ENCODE results near the gene ATOSA. TPM values are rescaled to one million over a fixed set of nuclear protein-coding genes. Genes with fewer than 3 reads are reported as not detected.

The ATOSA gene
- total RNA-seq, 1 experiment from 2014 or later, result 5.8 TPM

GRCh38 chr15:52661909-52662308 is 17.3 kb downstream of the ATOSA start:
- H3K9me3 Mint-ChIP-seq, result no peaks in the 10 kb centered on the region
- Histone ChIP-seq H3K9ac (ENCODE audit: extremely low read depth, insufficient read length, low read length) (no peak overlapping the region), H2BK120ac (ENCODE audit: low read depth, low read length, poor library complexity, severe bottlenecking) (no peak overlapping the region), H3K23me2 (ENCODE audit: insufficient read length, low read depth, low read length, poor library complexity, severe bottlenecking) (no peaks in the 10 kb centered on the region), H3T11ph (ENCODE audit: low read length) (no peak overlapping the region), H2BK12ac (ENCODE audit: insufficient read length, low read depth, low read length) (no peak overlapping the region), H3K9me3 (ENCODE audit: control insufficient read depth, low read depth, low read length) (no peaks in the 10 kb centered on the region), H3K4ac (ENCODE audit: low read depth, low read length) (no peak overlapping the region), H3K23ac (ENCODE audit: insufficient read length, low read depth, low read length) (no peak overlapping the region), H2AK5ac (ENCODE audit: insufficient read length, low read length) (no peak overlapping the region), H3K56ac (ENCODE audit: insufficient read length, low read depth, low read length) (no peak overlapping the region), H3K4me1 (ENCODE audit: insufficient read depth, low read length) (no peaks in the 10 kb centered on the region), H4K5ac (ENCODE audit: insufficient read length, low read depth, low read length) (no peak overlapping the region), H3K27me3 (ENCODE audit: insufficient read depth, low read length) (no peaks in the 10 kb centered on the region), H3K79me1 (ENCODE audit: insufficient read depth, low read depth, low read length, poor library complexity, severe bottlenecking) (no peaks in the 10 kb centered on the region), H3K18ac (ENCODE audit: insufficient read length, low read depth, low read length) (no peak overlapping the region), H3K79me2 (ENCODE audit: insufficient read depth, low read length) (no peaks in the 10 kb centered on the region), H3K27ac (ENCODE audit: insufficient read length, low read depth, low read length) (no peak overlapping the region), H2BK20ac (ENCODE audit: low read depth, low read length, poor library complexity, severe bottlenecking) (no peak overlapping the region), H2BK15ac (ENCODE audit: low read depth, low read length) (no peak overlapping the region), H3K14ac (ENCODE audit: insufficient read depth, low read length) (no peak overlapping the region), H2BK5ac (ENCODE audit: insufficient read length, low read length) (no peak overlapping the region), H3K4me2 (ENCODE audit: insufficient read depth, insufficient read length, low read length) (no peak overlapping the region), H4K91ac (ENCODE audit: insufficient read length, low read depth, low read length) (no peak overlapping the region), H4K8ac (replicated peaks; ENCODE audit: insufficient read length, low read depth, low read length) (no peak overlapping the region), H4K20me1 (ENCODE audit: control insufficient read depth, insufficient read depth, insufficient read length) (no peaks in the 10 kb centered on the region), H2AFZ (ENCODE audit: low read length) (no peak overlapping the region)
- no peak overlapping the region for H3K27ac Mint-ChIP-seq
- no peaks in the 10 kb centered on the region for H3K27me3 Mint-ChIP-seq (ENCODE audit: low read depth)
- WGBS (ENCODE audit: extremely low coverage, insufficient read length, low lambda C conversion rate), result no CpG with 5 or more reads among the region's 1 CpG
- H3K4me3 Mint-ChIP-seq, result no peak overlapping the region
- TF ChIP-seq CTCF (conservative IDR thresholded peaks at IDR 0.05), result no peak
- no peaks in the 10 kb centered on the region for H3K36me3 Mint-ChIP-seq (ENCODE audit: insufficient read depth in 1 of 3, low read depth in 3 of 3)
- DNase-seq, result no peak
- peaks cover 0 to 3% of the 10 kb centered on the region in 2 experiments; a peak in 2 of 4 replicates for H3K4me1 Mint-ChIP-seq
